HCEC 1CT (cell line): ENCODE measurements around the gene LORICRIN.

ENCODE experiments used
- DNase-seq: peaks from one replicate; pipeline ENCODE4 v3.0.0-alpha.2; 2017

Gene LORICRIN

DNA sequence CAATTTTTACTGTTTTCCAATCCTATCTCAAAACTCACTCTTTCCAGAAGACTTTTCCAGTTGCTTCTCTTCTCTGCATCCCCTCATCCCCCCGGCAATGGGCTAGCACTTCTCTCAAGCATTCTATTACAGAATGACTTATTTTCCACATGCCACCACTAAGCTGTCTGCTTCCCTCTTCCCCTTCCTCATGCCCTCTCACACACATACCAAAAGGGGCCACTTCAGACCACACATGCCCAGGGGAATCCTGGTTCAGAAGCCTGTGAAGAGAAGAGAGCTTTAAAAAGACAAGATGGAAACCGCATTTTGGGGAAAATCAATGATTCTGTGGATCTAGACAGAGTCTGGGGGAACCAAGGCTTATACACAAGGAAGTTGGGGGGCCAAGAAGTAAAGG, 8.4 kb upstream of the LORICRIN start:
- no peak for DNase-seq

DNA sequence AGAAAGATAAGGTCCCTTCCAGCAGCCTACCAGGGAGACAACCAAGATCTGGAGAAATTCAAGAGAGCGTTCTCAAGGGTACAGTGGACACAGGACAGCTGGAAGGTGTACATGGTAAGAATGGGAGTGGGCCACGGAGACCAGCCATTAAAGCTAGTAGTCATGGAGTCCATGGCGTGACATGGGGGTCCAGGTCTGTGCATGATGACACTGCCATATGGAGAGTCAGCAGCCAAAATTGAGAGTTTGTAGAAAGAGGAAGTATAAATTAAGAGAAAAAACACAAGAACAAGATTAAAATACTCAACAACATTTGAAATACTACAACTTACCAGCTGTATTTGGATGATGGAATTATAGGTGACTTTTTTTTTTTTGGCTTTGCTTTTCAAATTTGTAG, 7.9 kb upstream of the LORICRIN start:
- no peak for DNase-seq

DNA sequence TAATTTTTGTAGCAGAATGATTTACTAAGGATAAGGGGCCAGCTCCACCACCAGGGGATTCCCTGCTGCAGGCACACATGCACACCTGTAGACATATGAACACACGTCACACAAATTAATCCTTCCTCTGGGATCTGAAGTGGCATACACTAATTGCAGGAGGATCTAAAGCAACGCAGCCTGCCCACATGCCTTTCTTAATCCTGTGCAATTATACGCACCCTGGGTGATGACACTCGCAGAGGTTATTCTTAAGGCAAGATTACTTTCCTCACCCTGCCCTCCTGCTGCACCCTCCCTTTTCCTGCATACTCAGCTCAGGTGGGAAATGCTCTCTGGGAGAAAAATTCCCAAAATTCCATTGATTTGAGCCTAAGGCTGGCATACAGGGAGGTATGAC, 7.5 kb upstream of the LORICRIN start:
- no peak for DNase-seq

DNA sequence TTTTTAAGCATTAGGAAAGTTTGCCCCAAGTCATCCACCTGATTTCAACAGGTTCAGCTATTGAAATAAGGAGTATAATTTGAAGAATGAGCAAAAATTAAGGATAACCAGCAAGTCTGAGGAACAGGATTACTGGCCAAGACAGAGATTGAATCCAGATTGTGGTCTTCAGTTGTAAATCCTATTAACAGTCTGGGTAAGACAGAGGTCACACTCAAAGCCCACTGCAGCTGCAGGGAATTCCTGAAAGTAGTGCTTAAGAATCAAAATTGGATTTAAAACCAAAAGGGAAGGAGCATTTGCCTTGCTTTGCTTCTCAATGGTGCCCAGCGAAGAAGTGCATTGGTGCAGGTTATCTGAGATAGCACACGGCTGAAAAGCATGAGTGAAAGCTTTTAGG, 6.4 kb upstream of the LORICRIN start:
- DNase-seq = no peak

DNA sequence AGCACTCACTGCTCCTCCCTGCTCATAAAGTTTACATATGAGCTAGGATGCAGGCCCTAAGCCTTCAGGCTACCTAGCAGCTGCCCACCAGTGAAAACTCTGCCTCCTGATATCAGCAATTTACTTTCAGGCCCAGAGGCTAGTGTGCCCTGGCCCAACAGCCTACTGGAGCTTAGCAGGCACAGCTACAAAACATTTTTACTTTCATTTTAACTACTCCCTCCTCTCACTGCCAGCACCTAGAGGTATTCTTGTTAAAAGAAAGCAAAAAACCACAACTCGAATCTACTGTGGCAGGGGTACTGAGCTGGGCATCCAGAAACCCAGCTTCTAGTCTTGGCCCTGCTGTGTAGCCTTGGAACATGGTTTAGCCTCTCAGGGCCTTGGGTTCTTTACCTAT, 5.8 kb upstream of the LORICRIN start:
- DNase-seq = no peak

DNA sequence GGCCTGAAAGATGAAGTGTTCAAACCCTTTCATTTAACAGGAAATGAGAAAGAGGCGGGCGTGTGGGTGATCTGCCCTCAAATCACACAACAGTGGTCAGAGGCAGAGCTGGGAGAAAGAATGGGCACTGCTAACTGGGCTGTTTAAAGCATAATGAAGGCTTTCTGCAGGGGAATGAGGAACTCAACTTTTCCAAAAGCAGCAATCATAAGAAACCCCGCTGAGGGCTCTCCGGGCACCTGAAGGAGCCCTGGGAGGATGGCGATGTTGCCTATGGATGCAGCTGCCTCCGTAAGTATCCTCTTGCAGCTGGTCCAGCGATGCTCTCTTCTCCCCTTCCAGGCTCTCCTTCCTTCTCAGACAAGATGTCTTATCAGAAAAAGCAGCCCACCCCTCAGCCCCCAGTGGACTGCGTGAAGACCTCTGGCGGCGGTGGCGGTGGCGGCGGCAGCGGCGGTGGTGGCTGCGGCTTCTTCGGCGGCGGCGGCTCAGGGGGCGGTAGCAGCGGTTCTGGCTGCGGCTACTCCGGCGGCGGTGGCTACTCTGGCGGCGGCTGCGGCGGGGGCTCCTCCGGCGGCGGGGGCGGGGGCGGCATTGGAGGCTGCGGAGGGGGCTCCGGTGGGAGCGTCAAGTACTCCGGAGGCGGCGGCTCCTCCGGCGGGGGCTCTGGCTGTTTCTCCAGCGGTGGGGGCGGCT, 1.2 kb downstream of the LORICRIN start:
- no peak for DNase-seq

DNA sequence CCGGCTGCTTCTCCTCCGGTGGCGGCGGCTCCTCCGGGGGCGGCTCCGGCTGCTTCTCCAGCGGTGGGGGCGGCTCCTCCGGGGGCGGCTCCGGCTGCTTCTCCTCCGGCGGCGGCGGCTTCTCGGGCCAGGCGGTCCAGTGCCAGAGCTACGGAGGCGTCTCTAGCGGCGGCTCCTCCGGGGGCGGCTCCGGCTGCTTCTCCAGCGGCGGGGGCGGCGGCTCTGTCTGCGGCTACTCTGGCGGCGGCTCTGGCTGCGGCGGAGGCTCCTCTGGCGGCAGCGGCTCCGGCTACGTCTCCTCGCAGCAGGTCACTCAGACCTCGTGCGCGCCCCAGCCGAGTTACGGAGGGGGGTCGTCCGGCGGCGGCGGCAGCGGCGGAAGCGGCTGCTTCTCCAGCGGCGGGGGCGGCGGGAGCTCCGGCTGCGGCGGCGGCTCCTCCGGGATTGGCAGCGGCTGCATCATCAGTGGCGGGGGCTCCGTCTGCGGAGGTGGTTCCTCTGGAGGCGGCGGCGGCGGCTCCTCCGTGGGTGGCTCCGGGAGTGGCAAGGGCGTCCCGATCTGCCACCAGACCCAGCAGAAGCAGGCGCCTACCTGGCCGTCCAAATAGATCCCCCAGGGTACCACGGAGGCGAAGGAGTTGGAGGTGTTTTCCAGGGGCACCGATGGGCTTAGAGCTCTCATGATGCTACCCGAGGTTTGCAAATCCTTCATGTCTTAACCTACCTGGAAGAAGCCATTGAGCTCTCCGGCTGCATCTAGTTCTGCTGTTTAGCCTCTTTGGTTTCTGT, 2.0 kb downstream of the LORICRIN start:
- no peak for DNase-seq

DNA sequence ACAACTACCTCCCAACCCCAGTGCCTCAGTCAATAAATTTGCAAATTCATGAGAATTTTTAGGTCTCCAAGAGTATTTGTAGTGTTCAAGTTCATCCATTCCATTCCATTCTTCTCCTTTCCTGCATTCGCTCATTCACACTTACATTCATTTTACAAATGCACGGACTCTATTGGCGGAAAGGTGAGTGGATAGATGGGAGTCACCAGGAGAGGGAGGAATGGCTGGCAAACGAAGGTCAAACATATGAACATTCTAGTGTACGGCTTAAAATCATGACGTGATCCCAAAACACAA, 2.5 kb downstream of the LORICRIN start:
- DNase-seq = no peak

DNA sequence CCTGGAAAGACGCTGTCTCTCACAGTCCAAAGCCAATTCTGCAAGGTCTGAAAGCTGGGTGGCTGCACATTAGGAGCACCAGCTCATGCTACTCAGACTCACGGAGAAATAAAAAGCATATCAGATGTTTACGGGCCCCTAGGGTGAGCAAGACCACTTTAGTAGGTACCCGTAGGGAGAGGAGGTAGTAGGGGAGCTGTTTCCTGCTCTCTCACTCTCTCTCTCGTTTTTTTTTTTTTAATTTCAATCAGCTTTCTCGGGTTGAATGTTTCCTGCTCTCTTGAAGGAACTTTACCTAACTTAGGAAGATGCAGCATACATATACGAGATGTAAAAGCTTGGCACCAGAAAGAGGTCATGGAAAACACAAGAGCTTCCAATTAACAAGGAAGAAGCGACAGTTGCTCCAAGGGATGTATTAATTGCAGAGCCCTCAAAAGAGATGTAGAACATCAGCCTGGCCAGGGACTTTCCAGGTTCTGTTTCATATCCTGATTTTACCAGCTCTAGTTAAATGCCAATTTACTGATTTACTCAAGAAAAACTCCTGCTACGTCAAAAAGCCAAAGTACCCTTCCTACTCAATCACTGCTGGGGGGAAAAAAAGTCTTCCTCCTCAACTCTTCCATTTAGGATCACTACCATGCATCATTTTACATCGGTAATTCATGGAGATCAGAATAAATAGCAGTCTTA, 3.1 kb downstream of the LORICRIN start:
- DNase-seq = no peak

DNA sequence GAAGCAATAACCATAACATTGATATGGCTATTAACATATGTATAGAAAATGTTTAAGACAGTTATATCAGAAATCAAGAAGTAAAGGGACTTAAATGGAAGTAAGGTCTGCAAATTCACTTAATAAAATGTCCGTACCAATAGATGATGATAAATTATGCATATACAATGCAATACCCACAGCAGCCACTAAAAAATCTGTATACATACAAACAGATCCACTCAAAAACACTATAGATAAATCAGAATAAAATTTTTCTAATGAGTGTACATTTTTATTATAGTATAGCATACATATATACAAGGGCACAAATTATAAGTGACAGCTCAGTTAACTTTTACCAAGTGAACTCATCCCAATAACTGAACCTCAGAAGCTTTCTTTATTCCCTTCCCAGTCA, 6.0 kb downstream of the LORICRIN start:
- no peak for DNase-seq

DNA sequence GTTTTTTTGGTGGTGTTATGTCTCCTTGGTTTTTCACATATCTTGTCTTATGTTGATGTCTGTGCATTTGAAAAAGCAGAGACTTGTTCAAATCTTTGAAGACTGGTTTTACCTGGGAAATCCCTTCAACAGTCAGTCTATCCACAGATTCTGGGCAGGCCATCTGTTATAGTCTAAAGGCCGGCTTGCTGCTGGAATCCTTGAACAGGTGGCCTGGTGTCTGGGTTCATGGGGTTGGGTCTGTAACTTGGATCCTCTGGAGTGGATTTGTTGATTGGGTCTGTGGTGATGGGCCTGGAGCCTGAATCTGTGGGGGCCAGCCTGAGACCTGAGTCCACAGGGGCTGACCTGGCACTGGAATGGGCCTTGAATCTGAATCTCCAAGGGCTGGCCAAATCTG, 12.2 kb downstream of the LORICRIN start:
- DNase-seq = no peak

DNA sequence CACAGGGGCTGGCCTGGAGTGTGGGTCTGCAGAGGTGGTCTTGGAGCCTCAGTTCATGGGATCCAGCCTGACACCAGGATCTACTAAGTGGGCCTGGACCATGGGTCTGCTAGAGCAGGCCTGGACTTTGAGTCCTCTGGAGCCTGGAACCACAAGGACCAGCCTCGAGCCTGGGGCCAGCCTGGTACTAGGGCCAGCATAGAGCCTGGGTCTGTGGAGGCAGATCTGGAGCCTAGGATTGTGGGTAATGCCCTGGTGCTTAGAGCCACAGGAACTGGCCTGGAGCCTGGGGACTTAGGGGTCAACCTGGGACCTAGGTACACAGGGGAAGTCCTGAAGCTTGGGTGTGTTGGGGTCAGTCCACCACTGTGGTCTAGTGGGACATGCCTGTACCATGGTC, 12.7 kb downstream of the LORICRIN start:
- no peak for DNase-seq

DNA sequence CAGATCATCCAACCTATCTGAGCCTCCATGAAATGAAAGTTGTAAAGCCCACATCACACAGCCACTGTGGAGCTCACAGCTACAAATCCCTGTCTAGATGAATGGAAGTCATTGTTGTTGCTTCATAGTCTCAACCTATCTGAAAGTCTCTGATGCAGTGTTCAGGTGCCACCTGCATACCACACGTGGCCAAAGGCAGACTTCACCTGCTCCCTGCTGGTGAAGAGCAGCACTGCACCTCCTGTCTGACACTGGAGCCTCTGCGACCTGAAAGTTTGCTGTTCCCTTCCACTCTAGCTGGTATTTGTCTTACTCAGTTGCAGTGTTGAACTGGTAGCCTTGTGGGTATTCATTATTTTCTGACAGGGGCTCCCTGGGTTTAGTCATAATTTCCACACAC, 18.4 kb downstream of the LORICRIN start:
- DNase-seq = no peak

DNA sequence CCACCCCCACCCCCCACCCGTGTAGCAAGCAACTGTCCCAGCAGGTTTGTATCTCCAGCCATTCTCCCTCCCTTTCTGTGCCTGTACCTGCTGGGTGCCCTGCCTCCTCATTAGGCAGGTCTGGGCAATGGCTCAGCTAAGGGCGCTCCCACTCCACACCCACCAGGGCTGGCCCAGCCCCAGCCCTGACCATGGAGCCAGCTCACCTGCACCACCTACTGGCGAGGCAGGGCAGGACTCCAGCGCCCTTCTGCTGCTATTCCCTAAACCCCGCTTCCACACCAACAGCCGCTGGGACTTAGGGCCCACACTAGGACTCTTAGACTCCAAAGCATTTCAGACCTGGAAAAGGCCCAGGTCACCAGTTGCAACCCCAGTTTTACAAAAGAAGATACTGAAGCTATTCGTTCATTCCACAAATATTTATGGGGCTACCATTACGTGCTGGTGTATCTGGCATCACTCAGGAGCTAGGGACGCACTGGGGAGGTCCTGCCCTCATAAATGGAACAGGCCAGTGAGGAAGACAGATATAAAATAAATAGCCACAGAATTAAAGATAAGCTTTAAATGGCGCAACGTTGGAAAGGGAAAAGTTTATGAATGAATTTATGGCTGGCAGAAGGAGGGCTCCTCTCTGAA, 29.3 kb downstream of the LORICRIN start:
- DNase-seq = no peak

DNA sequence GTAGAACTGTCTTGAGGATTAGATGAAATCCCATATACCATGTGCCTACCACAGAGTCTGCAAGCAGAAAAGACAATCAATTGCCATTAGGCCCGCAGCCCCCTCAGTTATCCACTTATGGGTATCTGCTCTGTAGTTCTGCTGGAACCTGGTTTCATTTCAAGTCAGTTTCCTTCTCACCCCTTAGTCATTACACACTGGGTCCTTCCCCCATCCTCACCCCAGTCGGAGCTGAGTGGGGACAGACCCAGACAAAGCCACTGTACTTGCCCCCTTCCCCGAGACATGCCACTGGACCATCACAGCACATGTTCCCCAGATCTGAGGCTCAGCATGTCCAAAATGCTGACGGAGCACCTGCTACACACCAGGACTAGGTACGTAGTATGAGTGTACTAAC, 32.0 kb downstream of the LORICRIN start:
- no peak for DNase-seq

DNA sequence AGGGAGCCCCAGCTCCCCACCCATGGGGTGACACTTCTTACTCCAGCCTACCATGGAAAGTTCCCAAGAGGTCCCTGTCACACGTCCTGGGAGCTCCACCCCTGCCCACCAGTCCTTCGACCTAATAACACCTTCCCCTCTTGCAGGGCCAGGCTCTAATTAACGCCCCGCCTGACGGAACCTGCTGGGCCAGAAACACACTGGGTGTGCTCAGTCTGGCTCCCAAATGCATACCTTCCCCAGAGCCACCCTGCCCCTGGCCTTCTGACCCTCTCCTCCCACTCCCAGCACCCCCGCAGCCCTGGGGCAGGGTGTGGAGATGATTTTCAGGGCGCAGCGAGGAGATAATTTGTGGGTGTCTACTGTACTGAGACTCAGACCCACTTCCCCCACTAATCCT, 32.7 kb downstream of the LORICRIN start:
- no peak for DNase-seq

DNA sequence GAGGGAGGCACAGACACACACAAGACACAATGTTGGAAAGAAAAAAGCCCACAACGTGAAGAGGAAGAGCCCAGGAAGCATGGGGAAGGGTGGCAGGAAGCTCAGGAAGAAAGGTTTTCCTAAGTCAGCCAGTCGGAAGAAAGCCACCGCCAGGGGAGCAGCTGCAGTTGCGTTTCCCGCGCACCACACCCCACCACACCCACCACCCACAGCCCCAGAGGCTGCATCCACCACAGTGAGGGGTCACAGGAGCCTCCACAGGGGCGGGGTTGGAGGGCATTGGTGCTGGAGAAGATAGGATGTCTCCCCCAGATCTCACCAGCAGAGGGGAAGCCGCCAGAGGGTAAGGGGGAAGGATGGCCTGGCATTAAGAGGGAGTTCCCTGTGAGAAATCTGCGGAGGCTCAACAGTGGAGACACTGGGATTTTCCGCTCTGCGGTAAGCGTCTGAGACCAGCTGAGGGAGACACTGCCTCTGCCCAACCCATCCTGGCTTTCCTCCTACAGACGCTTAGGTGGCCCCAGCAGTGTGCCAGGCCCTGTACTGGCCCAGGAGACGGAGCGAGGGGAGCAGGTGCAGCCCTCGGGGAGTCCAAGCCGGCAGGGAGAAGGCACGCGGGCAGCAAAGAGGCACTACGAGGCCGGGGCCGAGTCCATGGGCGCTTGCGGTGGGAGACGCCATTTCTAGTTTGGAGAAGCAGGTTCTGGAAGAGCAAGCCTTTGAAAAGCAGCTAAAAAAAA, 33.4 kb downstream of the LORICRIN start:
- no peak for DNase-seq

DNA sequence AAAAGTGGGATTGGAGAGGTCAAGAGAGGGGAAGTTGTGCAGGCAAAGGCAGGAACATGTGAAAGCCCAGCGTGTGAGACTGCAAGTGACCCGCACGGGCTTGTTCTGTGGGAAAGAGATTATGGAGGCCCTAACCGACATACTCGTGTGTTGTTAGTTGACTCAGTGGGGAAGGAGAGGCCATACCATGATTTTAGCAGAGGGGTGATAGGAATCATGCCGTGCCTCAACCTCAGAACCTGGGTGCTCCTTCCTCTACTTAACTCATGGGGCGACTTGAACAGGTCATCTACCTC, 33.9 kb downstream of the LORICRIN start:
- DNase-seq = no peak

DNA sequence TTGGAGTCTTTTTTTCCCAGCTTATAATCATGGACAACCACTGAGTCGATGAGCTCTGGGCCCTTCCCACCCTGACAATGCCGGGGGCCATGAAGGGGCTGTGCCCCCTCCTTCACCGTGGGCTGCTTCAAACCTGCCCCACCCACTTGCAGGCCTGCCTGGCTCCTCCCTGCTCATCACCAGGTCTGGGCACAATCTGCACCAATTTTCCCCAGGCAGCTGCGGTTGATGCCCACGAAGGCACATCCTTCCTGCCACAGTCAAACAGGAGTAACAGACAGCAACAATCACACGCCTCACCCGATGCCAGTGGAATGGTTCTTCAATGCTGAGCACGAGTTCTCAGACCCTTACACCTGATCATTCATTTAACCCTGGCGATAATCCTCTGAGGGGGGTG, 34.4 kb downstream of the LORICRIN start:
- DNase-seq = no peak

DNA sequence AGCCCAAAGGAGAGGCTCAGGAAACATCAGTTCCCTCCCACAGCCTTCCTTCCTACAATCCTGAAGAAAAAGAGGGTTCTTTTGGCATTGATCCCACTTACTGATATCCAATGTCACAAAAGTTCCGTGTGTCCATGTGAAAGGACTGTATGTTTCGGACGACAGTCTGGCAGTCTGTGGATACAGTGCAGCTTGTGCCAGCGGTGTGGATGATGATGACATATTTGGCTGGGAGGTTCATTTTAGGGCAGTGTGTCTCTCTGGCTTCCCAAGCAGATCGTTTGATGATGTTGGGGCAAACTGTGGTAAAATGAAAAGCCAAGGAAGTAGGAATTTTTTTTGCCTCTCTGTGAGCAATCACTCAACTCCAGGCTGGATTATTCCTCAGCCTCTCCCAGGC, 42.8 kb downstream of the LORICRIN start:
- DNase-seq = no peak

DNA sequence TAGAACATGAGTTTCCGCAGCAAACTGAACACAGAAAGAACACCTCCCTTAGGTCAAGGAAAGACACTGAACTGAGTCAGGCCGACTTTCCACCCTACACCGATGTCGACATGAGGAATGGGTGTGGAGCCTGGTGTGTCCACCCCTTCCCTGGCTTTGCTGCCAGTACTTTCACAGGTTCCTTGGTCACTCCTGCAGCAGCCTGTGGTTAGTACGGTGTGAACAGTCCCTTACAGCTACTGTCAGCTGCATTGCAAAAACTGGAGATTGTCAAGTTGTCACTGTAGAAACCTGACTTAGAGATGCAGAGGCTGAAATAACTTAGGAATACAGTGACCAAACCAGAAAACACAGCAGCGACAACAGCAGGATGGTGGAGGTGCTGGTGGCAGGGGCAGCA, 46.2 kb downstream of the LORICRIN start:
- no peak for DNase-seq

DNA sequence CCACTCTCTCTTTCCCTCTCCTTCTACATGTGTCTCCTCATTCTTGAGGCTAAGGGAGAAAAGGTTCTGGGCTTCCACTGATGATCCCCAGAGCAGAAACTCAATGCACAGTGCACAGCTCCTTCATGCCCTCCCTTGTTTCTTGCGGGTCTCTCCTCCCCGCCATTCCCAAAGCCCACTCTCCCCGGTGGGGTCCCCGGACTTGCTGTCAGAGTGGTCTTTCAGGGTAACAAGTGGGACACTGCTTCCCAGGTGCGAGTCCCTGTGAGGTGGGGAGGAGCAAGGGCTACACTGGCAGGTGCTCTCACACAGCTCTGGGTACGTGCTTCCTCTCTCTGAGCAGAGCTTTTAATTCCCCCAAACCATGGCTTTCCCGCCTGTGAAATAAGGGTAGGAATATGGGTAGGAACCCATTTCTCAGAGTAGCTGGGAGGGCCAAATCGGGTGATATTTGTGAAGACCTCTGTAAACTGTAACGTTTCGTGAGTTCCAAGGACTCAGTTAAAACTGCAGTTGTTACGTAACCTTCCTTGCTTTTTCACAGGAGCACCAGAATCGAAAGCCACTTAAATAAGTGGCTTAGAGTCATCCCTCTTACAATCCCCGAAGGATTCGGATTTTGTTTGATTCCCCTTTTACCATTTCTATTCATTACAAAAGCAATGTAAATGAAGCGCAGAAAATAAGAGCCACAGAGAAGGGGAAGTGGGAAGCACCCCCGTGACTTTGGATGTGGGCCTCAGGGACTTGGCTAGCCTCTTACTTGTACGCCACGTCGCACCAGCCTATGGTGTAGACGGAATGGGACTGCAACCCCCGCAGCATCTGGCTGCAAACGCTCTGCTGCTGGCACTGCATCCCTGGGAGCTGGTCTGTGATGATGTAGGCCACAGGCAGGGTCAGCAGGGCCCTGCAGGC, 47.1 kb downstream of the LORICRIN start:
- DNase-seq = no peak
